ENCODE measurements around the gene PLXDC1. TPM values are rescaled to one million over a fixed set of nuclear protein-coding genes. Genes with fewer than 3 reads are reported as not detected.
"Not testable (repeated sequence)": the region's sequence is repeated elsewhere in the genome, so short reads cannot be mapped to it uniquely, and the experiment has no call there.

PLXDC1 gene
- total RNA-seq, 2 donors from 2014 or later, result 3.0 to 5.6 TPM

DNA sequence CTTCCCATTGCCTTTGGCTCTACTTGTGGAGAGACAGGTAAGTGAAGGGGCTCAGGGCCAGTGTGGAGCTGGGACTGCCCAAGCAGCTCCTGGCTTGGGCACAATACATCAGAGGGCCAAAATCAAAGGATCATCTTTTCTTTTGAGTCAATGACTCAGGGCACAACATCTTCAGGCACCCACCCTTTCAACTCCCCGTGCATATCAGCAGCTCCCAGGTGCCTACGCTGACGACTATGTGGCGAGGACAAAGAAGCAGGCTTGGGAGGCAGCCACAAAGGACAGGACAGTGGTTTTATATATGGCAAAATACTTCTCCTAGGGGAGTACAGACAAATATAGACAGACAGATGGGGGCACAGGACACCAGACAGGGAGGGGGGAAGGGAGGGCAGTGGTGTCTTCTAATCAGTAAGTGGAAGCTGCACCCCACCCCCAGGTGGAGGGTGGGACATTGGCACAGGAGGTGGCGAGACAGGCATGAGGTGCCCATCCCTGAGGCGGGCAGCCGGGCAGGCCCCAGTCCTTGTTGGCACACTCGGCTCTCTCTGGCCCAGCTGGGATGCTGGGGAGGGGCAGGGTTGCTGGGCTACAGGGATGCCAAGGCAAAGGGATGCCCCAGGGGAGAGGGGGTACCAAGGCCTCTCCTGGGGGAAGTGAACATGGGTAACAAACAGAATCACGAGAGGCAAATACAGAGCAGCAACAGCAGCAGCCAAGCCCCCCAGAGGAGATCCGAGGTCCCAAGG is 22.3 kb upstream of the PLXDC1 start:
- H3K36me3 Mint-ChIP-seq (ENCODE audit: insufficient read depth in 2 of 2), result no peaks in the 10 kb centered on the region
- H3K27ac Mint-ChIP-seq, result no peak overlapping the region
- peaks cover 14% of the 10 kb centered on the region for H3K27me3 Mint-ChIP-seq (ENCODE audit: low read depth)
- ATAC-seq (replicated peaks in 1 of 2) (no peak), DNase-seq (no peak)
- no peak overlapping the region for H3K4me3 Mint-ChIP-seq
- no peaks in the 10 kb centered on the region for H3K4me1 Mint-ChIP-seq (ENCODE audit: low read depth)
- H3K9me3 Mint-ChIP-seq, result no peaks in the 10 kb centered on the region

GRCh38 chr17:39173080-39173479 is 21.6 kb upstream of the PLXDC1 start:
- H3K36me3 Mint-ChIP-seq (ENCODE audit: insufficient read depth in 2 of 2), result no peaks in the 10 kb centered on the region

GRCh38 chr17:39171933-39172332 is 20.5 kb upstream of the PLXDC1 start:
- Mint-ChIP-seq H3K4me1 (ENCODE audit: low read depth) (peaks cover 8% of the 10 kb centered on the region), H3K27ac (no peak overlapping the region), H3K4me3 (no peak overlapping the region), H3K9me3 (peaks cover 0 to 4% of the 10 kb centered on the region in 2 donors), H3K27me3 (ENCODE audit: low read depth) (peaks cover 22% of the 10 kb centered on the region), H3K36me3 (ENCODE audit: insufficient read depth in 2 of 2) (no peaks in the 10 kb centered on the region)
- no peak for ATAC-seq (replicated peaks in 1 of 2)
- DNase-seq, result no peak

More at GRCh38 chr17:39173080-39173479, 21.6 kb upstream of the PLXDC1 start:
- Mint-ChIP-seq H3K27ac (no peak overlapping the region), H3K4me3 (no peak overlapping the region), H3K27me3 (ENCODE audit: low read depth) (peaks cover 14% of the 10 kb centered on the region), H3K9me3 (peaks cover 0 to 4% of the 10 kb centered on the region in 2 donors), H3K4me1 (ENCODE audit: low read depth) (no peaks in the 10 kb centered on the region)
- ATAC-seq (replicated peaks in 1 of 2) (no peak), DNase-seq (no peak)

DNA sequence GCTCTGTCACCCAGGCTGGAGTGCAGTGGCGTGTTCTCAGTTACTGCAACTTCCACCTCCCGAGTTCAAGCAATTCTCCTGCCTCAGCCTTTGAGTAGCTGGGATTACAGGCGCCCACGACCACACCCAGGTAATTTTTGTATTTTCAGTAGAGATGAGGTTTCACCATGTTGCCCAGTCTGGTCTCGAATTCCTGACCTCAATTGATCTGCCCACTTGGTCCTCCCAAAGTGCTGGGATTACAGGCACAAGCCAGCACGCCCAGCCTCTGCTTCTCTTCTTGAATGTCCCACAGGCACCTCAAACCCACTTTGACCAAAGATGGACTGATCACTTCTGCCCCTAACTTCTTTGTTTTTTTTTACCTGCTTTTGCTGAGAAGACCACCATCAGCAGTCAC is 19.1 kb upstream of the PLXDC1 start:
- peaks cover 34% of the 10 kb centered on the region for H3K27me3 Mint-ChIP-seq (ENCODE audit: low read depth)
- DNase-seq, result no peak
- peaks cover 9% of the 10 kb centered on the region for H3K4me1 Mint-ChIP-seq (ENCODE audit: low read depth)
- no peak overlapping the region for H3K4me3 Mint-ChIP-seq
- H3K9me3 Mint-ChIP-seq, result peaks cover 0 to 4% of the 10 kb centered on the region in 2 donors
- no peak for ATAC-seq (replicated peaks in 1 of 2)
- H3K27ac Mint-ChIP-seq, result no peak overlapping the region
- H3K36me3 Mint-ChIP-seq (ENCODE audit: insufficient read depth in 2 of 2), result no peaks in the 10 kb centered on the region

DNA sequence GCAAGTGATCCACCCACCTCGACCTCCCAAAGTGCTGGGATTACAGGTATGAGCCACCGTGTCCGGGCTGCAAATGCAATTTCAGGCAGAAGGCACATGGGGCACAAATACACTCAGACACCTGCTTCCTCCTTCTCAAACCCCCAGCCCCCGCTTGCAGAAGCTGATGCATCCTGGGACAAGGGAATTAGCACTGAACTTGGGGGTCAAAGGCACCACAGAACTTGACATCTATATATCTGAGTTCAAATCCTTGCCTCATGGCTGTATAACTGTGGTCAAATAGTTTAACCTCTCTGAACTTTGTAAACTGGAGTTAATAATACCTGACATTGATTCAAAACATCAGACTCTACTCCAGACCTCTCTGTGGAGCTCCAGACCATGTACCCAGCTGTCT is 18.7 kb upstream of the PLXDC1 start:
- Mint-ChIP-seq H3K9me3 (peaks cover 0 to 4% of the 10 kb centered on the region in 2 donors), H3K27me3 (ENCODE audit: low read depth) (peaks cover 34% of the 10 kb centered on the region), H3K27ac (no peak overlapping the region), H3K4me3 (no peak overlapping the region), H3K4me1 (ENCODE audit: low read depth) (peaks cover 10% of the 10 kb centered on the region), H3K36me3 (ENCODE audit: insufficient read depth in 2 of 2) (no peaks in the 10 kb centered on the region)
- ATAC-seq (replicated peaks in 1 of 2) (no peak), DNase-seq (no peak)

GRCh38 chr17:39169518-39169917 is 18.1 kb upstream of the PLXDC1 start:
- H3K9me3 Mint-ChIP-seq, result peaks cover 0 to 4% of the 10 kb centered on the region in 2 donors
- no peak for ATAC-seq (replicated peaks in 1 of 2)
- peaks cover 34% of the 10 kb centered on the region for H3K27me3 Mint-ChIP-seq (ENCODE audit: low read depth)
- no peaks in the 10 kb centered on the region for H3K36me3 Mint-ChIP-seq (ENCODE audit: insufficient read depth in 2 of 2)
- no peak overlapping the region for H3K4me3 Mint-ChIP-seq
- H3K27ac Mint-ChIP-seq, result no peak overlapping the region
- no peak for DNase-seq
- H3K4me1 Mint-ChIP-seq (ENCODE audit: low read depth), result peaks cover 16% of the 10 kb centered on the region

- ATAC-seq (replicated peaks in 1 of 2) (no peak), DNase-seq (no peak)
- H3K27ac Mint-ChIP-seq, result no peak overlapping the region
- no peak overlapping the region for H3K4me3 Mint-ChIP-seq
- H3K4me1 Mint-ChIP-seq (ENCODE audit: low read depth), result peaks cover 17% of the 10 kb centered on the region
- H3K27me3 Mint-ChIP-seq (ENCODE audit: low read depth), result peaks cover 34% of the 10 kb centered on the region
- H3K36me3 Mint-ChIP-seq (ENCODE audit: insufficient read depth in 2 of 2), result no peaks in the 10 kb centered on the region
- peaks cover 0 to 4% of the 10 kb centered on the region in 2 donors for H3K9me3 Mint-ChIP-seq
Measured at GRCh38 chr17:39169101-39169500, 17.7 kb upstream of the PLXDC1 start.

DNA sequence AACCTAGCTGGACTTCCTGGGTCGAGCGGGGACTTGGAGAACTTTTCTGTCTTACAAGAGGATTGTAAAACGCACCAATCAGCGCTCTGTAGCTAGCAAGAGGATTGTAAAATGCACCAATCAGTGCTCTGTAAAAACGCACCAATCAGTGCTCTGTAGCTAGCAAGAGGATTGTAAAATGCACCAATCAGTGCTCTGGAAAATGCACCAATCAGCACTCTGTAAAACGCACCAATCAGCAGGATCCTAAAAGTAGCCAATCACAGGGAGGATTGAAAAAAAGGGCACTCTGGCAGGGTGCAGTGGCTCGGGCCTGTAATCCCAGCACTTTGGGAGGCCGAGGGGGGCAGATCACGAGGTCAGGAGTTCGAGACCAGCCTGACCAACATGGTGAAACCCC is 17.1 kb upstream of the PLXDC1 start:
- not testable (repeated sequence) for ATAC-seq (replicated peaks in 1 of 2); H3K4me3 Mint-ChIP-seq; H3K36me3 Mint-ChIP-seq (ENCODE audit: insufficient read depth in 2 of 2); DNase-seq; H3K27ac Mint-ChIP-seq; H3K9me3 Mint-ChIP-seq
- H3K27me3 Mint-ChIP-seq (ENCODE audit: low read depth), result peaks cover 34% of the 10 kb centered on the region
- H3K4me1 Mint-ChIP-seq (ENCODE audit: low read depth), result peaks cover 17% of the 10 kb centered on the region

GRCh38 chr17:39167476-39167875 is 16.0 kb upstream of the PLXDC1 start:
- DNase-seq, result no peak
- H3K27ac Mint-ChIP-seq, result no peak overlapping the region
- peaks cover 34% of the 10 kb centered on the region for H3K27me3 Mint-ChIP-seq (ENCODE audit: low read depth)
- H3K4me3 Mint-ChIP-seq, result no peak overlapping the region
- H3K9me3 Mint-ChIP-seq, result peaks cover 0 to 4% of the 10 kb centered on the region in 2 donors
- peaks cover 17% of the 10 kb centered on the region for H3K4me1 Mint-ChIP-seq (ENCODE audit: low read depth)
- no peak for ATAC-seq (replicated peaks in 1 of 2)
- H3K36me3 Mint-ChIP-seq (ENCODE audit: insufficient read depth in 2 of 2), result no peaks in the 10 kb centered on the region

DNA sequence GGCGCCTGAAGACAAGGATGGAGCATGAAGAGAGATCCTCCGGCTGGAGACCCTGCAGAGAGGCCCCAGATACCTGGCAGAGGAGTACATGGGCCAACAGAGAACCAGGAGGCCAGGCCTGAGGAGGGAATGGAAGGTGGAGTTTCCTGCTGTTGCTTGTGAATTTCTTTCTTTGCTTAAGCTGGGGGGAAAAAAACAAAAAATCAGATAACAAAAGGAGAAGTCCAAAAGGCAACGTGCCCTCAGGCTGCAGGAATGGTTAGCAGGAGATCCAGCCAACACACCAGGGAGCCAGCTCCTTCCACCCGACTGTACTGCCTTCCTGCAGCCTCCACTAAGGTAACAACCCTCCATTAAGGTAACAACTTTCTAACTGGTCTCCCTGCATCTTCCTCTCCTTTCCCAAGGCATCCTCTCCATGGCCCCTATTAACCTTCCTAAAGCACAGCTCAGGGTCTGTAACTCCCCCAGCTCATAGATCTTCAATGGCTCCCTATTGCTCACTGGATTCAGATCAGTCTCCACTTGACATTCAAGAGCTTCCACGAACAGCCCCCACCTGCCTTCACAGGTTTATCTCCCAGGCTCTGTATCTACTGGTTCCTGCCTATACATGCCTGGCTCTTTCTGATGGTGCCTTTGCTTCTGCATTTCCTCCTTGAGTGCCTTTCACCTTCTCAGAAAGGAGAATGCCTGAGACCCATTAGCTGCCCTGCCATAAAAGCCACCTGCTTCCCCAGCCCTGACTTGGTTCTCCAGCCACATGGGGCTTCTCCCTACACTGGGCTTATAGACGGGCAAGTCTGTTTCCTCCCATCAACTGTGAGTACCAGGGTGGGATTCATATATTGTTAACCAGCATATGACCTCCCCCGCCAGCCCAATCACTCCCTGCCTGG is 15.2 kb upstream of the PLXDC1 start:
- H3K36me3 Mint-ChIP-seq (ENCODE audit: insufficient read depth in 2 of 2), result no peaks in the 10 kb centered on the region
- DNase-seq (no peak), ATAC-seq (replicated peaks in 1 of 2) (no peak)
- H3K9me3 Mint-ChIP-seq, result peaks cover 0 to 4% of the 10 kb centered on the region in 2 donors
- H3K27me3 Mint-ChIP-seq (ENCODE audit: low read depth), result peaks cover 34% of the 10 kb centered on the region
- H3K4me3 Mint-ChIP-seq, result peak overlapping the region in 1 of 2 donors; percentile 82
- no peak overlapping the region for H3K27ac Mint-ChIP-seq
- H3K4me1 Mint-ChIP-seq (ENCODE audit: low read depth), result peaks cover 17% of the 10 kb centered on the region

- no peak within 1 kb of the TSS for H3K27ac Mint-ChIP-seq
- H3K4me3 Mint-ChIP-seq, result peak within 1 kb of the TSS; percentile 77 to 82
- H3K9me3 Mint-ChIP-seq, result peaks cover 0 to 4% of the 10 kb centered on the region in 2 donors
- peaks cover 34% of the 10 kb centered on the region for H3K27me3 Mint-ChIP-seq (ENCODE audit: low read depth)
- ATAC-seq (replicated peaks in 1 of 2) (no peak), DNase-seq (no peak)
- H3K4me1 Mint-ChIP-seq (ENCODE audit: low read depth), result peaks cover 17% of the 10 kb centered on the region
- H3K36me3 Mint-ChIP-seq (ENCODE audit: insufficient read depth in 2 of 2), result no peaks in the 10 kb centered on the region
Measured at GRCh38 chr17:39165841-39166349, 14.5 kb upstream of the PLXDC1 start, which contains the start of gene ARL5C. TSS of gene ARL5C (minus strand) at chr17:39166161. CDS start at chr17:39165760, 401 bp downstream.

DNA sequence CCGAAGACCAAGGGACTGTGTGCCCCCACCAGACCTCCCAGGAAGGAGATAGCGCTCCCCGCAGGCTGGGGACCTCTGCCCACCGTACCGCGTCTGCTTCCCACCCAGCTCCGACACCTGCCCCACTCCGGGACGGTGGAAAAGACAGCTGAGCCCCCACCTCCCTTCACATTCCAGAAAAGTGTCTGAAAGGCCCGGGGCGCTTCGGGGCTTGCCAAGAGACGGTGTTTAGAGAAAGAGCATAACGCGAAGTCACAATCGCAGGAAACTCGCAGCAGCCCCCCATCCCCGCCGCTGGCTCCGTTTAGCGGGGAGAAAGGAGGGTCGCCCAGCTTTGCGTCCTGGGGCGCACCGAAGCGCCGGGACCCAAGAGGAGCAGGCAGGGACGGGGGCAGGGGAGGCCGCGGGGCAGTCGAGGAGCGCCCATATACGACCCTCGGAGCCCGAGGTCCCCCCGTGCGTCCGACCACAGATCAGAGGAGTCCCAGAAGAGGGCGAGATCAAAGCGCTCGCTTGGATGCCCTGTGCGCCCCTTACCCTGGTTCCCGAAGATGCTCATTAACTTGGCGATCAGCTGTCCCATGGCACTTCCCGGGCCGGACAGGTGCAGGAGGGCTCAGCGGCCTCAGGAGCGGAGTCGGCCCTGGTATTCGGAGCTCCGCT is 13.9 kb upstream of the PLXDC1 start:
- peak in 1 of 2 donors; percentile 46 for ATAC-seq (replicated peaks in 1 of 2)
- peak overlapping the region; percentile 77 to 82 for H3K4me3 Mint-ChIP-seq
- no peak for DNase-seq

More for the DNA sequence above, 13.9 kb upstream of the PLXDC1 start:
- H3K27ac Mint-ChIP-seq, result no peak overlapping the region
- peaks cover 0 to 4% of the 10 kb centered on the region in 2 donors for H3K9me3 Mint-ChIP-seq
- H3K36me3 Mint-ChIP-seq (ENCODE audit: insufficient read depth in 2 of 2), result no peaks in the 10 kb centered on the region
- peaks cover 28% of the 10 kb centered on the region for H3K27me3 Mint-ChIP-seq (ENCODE audit: low read depth)
- peaks cover 17% of the 10 kb centered on the region for H3K4me1 Mint-ChIP-seq (ENCODE audit: low read depth)
